Neuron (in vitro differentiated cells): ENCODE measurements around the gene BOK.
"Not testable (repeated sequence)": the region's sequence is repeated elsewhere in the genome, so short reads cannot be mapped to it uniquely, and the experiment has no call there.

ENCODE experiments used
- H2AFZ ChIP-seq: one replicate; pipeline ENCODE4 v1.6.1; 2013; ENCODE audit warnings: low read depth, mild to moderate bottlenecking, inconsistent platforms, low read length, moderate library complexity
- H3K27me3 ChIP-seq: one replicate; pipeline ENCODE4 v1.6.1; 2013; ENCODE audit warnings: low read length; ENCODE audit not compliant: insufficient read depth
- H3K36me3 ChIP-seq: one replicate; pipeline ENCODE4 v1.6.1; 2013; ENCODE audit warnings: low read length; ENCODE audit not compliant: insufficient read depth
- H3K4me1 ChIP-seq: one replicate; pipeline ENCODE4 v1.6.1; 2013; ENCODE audit warnings: low read length; ENCODE audit not compliant: insufficient read depth
- H3K4me3 ChIP-seq: 2 replicates; pipeline ENCODE4 v1.5.1; 2013; ENCODE audit warnings: mild to moderate bottlenecking, low read length, moderate library complexity
- H3K9me3 ChIP-seq: one replicate; pipeline ENCODE4 v1.6.1; 2013; ENCODE audit warnings: low read length

The BOK gene

GRCh38 chr2:241558532-241559322 lies at the start of gene BOK:
Gene BOK (plus strand): TSS chr2:241558745. CDS start chr2:241559484, 739 bp downstream.
- H3K9me3 ChIP-seq = peaks cover 21% of the 10 kb centered on the region
- peak within 1 kb of the TSS; percentile 42 for H2AFZ ChIP-seq
- H3K4me3 ChIP-seq = peak within 1 kb of the TSS; percentile 40
- H3K27me3 ChIP-seq = peaks cover 19% of the 10 kb centered on the region
- H3K4me1 ChIP-seq = no peaks in the 10 kb centered on the region
- H3K36me3 ChIP-seq = no peaks in the 10 kb centered on the region

GRCh38 chr2:241509155-241509784 lies 49.3 kb upstream of the BOK start:
- H3K4me1 ChIP-seq = peaks cover 12% of the 10 kb centered on the region
- no peaks in the 10 kb centered on the region for H3K27me3 ChIP-seq
- peak overlapping the region; percentile 80 for H2AFZ ChIP-seq
- H3K36me3 ChIP-seq = peaks cover 3% of the 10 kb centered on the region
- H3K4me3 ChIP-seq = peak overlapping the region; percentile 95
- H3K9me3 ChIP-seq = no peaks in the 10 kb centered on the region

GRCh38 chr2:241511091-241511741 lies 47.3 kb upstream of the BOK start:
- H3K36me3 ChIP-seq = no peaks in the 10 kb centered on the region
- no peak overlapping the region for H2AFZ ChIP-seq
- H3K4me3 ChIP-seq = no peak overlapping the region
- peaks cover 12% of the 10 kb centered on the region for H3K4me1 ChIP-seq
- H3K9me3 ChIP-seq = no peaks in the 10 kb centered on the region
- H3K27me3 ChIP-seq = no peaks in the 10 kb centered on the region

- Histone ChIP-seq H2AFZ (no peak overlapping the region), H3K4me1 (no peaks in the 10 kb centered on the region), H3K27me3 (no peaks in the 10 kb centered on the region), H3K4me3 (no peak overlapping the region), H3K9me3 (no peaks in the 10 kb centered on the region), H3K36me3 (no peaks in the 10 kb centered on the region)
These were observed 44.0 kb upstream of the BOK start for GRCh38 chr2:241514553-241514952.

GRCh38 chr2:241514986-241515737 lies 43.4 kb upstream of the BOK start:
- H3K9me3 ChIP-seq = no peaks in the 10 kb centered on the region
- H3K36me3 ChIP-seq = no peaks in the 10 kb centered on the region
- H3K4me3 ChIP-seq = no peak overlapping the region
- H3K27me3 ChIP-seq = no peaks in the 10 kb centered on the region
- H3K4me1 ChIP-seq = no peaks in the 10 kb centered on the region
- H2AFZ ChIP-seq = no peak overlapping the region

- Histone ChIP-seq H3K9me3 (no peaks in the 10 kb centered on the region), H2AFZ (no peak overlapping the region), H3K4me3 (no peak overlapping the region), H3K4me1 (no peaks in the 10 kb centered on the region), H3K27me3 (no peaks in the 10 kb centered on the region), H3K36me3 (no peaks in the 10 kb centered on the region)
These were observed 42.0 kb upstream of the BOK start for GRCh38 chr2:241516520-241516965.

GRCh38 chr2:241517297-241517696 lies 41.2 kb upstream of the BOK start:
- Histone ChIP-seq H3K36me3 (no peaks in the 10 kb centered on the region), H2AFZ (no peak overlapping the region), H3K4me3 (no peak overlapping the region), H3K9me3 (no peaks in the 10 kb centered on the region), H3K4me1 (no peaks in the 10 kb centered on the region), H3K27me3 (no peaks in the 10 kb centered on the region)

GRCh38 chr2:241519669-241520068 lies 38.9 kb upstream of the BOK start:
- H3K9me3 ChIP-seq = no peaks in the 10 kb centered on the region
- H3K27me3 ChIP-seq = no peaks in the 10 kb centered on the region
- no peak overlapping the region for H3K4me3 ChIP-seq
- H2AFZ ChIP-seq = no peak overlapping the region
- H3K4me1 ChIP-seq = no peaks in the 10 kb centered on the region
- no peaks in the 10 kb centered on the region for H3K36me3 ChIP-seq

GRCh38 chr2:241522477-241522876 lies 36.1 kb upstream of the BOK start:
- H2AFZ ChIP-seq = no peak overlapping the region
- no peaks in the 10 kb centered on the region for H3K9me3 ChIP-seq
- peaks cover 3% of the 10 kb centered on the region for H3K4me1 ChIP-seq
- no peaks in the 10 kb centered on the region for H3K36me3 ChIP-seq
- H3K27me3 ChIP-seq = no peaks in the 10 kb centered on the region
- H3K4me3 ChIP-seq = no peak overlapping the region

- H3K9me3 ChIP-seq, H3K36me3 ChIP-seq, H3K4me1 ChIP-seq, H2AFZ ChIP-seq, H3K4me3 ChIP-seq, H3K27me3 ChIP-seq: not testable (repeated sequence)
These were observed 32.4 kb upstream of the BOK start for GRCh38 chr2:241525818-241526780.

- Histone ChIP-seq H2AFZ (no peak overlapping the region), H3K4me1 (peaks cover 9% of the 10 kb centered on the region), H3K27me3 (peaks cover 2% of the 10 kb centered on the region), H3K36me3 (no peaks in the 10 kb centered on the region), H3K4me3 (no peak overlapping the region), H3K9me3 (no peaks in the 10 kb centered on the region)
These were observed 28.0 kb upstream of the BOK start for GRCh38 chr2:241530571-241530970.

GRCh38 chr2:241531161-241531722 lies 27.3 kb upstream of the BOK start:
- H2AFZ ChIP-seq = no peak overlapping the region
- peaks cover 2% of the 10 kb centered on the region for H3K27me3 ChIP-seq
- no peak overlapping the region for H3K4me3 ChIP-seq
- H3K36me3 ChIP-seq = no peaks in the 10 kb centered on the region
- no peaks in the 10 kb centered on the region for H3K9me3 ChIP-seq
- H3K4me1 ChIP-seq = peaks cover 9% of the 10 kb centered on the region
